Mononuclear cell (primary cell): ENCODE data around the gene NIPSNAP2. TPM values are rescaled to one million over a fixed set of nuclear protein-coding genes. Genes with fewer than 3 reads are reported as not detected.

Experiments used
- H3K27me3 ChIP-seq: 2 replicates; pipeline ENCODE4 v1.6.0; 2011; ENCODE audit warnings: low read length, control low read depth; ENCODE audit not compliant: insufficient read depth
- H3K4me1 ChIP-seq: 2 replicates; pipeline ENCODE4 v1.5.1; 2011; ENCODE audit warnings: mild to moderate bottlenecking, low read length, control low read depth; ENCODE audit not compliant: insufficient read depth
- H3K4me3 ChIP-seq: 2 replicates; pipeline ENCODE4 v1.5.1; 2011; ENCODE audit warnings: mild to moderate bottlenecking, low read length, moderate library complexity
- H3K9me3 ChIP-seq: 2 replicates; pipeline ENCODE4 v1.5.1; 2011; ENCODE audit warnings: low read depth, mild to moderate bottlenecking, control low read depth, low read length
- total RNA-seq: library from RNA; depleted of rRNA; stranded (reverse); fragments of >200 nt; gene quantifications from one replicate; pipeline ENCODE4 v1.2.3, GENCODE V29; 2012

Gene NIPSNAP2
- total RNA-seq, 1 donor: 67.2 TPM

DNA sequence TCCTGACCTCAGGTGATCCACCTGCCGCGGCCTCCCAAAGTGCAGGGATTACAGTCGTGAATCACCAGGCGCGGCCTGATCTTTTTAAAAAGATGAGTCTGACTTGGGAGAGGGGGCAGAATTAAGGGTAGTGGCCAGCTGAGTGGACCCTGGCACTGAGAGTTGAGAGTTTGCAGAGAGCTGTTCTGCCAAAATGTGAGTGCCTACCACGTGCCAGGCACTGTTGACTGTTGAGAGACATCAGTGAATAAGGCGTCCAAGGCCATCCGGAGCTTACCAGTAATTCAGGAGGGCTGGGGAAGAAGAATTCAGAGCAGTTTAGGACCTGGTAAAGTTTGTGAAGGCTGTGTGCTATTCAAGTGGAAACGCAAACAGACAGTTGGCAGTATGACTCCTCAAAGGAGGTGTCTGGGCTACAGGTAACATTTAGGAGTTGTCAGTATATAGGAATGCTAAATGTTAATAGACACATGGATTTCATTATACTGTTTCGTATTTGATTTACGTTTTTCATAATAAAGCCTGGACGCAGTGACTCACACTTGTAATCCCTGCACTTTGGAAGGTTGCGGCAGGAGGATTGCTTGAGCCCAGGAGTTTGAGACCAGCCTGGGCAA, 1.5 kb downstream of the NIPSNAP2 start:
- Histone ChIP-seq H3K27me3 (no peaks in the 10 kb centered on the region), H3K4me1 (peaks cover 25% of the 10 kb centered on the region), H3K9me3 (no peaks in the 10 kb centered on the region), H3K4me3 (no peak overlapping the region)

DNA sequence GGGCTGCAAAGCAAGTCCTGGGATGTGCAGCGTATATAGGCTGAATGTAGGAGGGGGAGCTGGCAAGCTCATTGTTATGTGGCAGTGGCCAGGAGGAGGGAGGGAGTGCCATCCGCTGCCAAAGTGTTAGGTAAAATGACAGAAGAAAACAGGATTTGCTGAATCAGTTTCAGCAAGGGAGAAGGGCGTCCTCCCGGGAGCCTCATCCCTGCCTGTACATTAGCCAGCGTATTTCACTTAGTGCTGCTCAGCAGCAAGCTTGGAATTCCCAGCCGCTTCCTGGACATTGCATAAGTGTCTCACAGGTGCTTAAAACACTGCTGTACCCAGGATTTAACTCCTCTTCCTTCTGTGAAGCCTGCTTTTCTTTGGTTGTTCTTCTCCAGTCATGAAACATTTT, 2.5 kb downstream of the NIPSNAP2 start:
- no peaks in the 10 kb centered on the region for H3K9me3 ChIP-seq
- H3K4me3 ChIP-seq: no peak overlapping the region
- H3K4me1 ChIP-seq: peaks cover 28% of the 10 kb centered on the region
- H3K27me3 ChIP-seq: no peaks in the 10 kb centered on the region

DNA sequence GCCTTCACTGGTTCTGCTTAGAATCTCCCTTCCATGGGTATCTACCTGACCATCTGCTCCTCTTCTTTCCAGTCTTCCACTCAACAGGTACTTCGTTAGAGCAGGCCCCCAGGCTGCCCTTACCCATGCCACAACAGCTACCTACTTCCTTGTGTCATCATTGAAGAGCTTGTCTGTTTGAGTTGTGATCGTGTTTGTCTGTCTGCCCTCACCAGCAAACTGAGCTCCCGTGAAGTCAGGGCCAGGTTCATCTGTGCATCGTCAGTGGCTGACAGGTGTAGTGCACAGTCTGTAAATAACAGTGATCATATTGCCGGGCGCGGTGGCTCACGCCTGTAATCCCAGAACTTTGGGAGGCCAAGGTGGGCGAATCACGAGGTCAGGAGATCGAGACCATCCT, 5.0 kb downstream of the NIPSNAP2 start:
- Histone ChIP-seq H3K27me3 (no peaks in the 10 kb centered on the region), H3K9me3 (no peaks in the 10 kb centered on the region), H3K4me1 (peaks cover 18% of the 10 kb centered on the region), H3K4me3 (no peak overlapping the region)

DNA sequence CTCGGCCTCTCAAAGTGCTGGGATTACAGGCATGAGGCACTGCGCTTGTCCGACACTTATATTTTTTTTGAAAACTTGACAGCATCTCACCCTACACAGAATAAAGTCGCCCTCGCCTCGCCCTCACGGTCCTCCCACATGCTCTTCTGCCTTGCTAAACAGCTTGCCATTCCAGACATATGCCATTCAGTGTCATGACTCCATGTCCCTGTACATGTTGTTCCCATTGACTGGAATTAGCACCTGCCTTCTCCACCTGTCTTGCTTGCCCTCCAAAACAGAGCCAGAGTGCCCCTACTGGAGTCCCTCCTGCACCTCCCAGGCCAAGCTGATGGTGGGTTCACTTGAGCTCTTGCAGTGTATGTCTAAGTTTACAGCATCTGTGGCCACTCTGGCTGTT, 6.2 kb downstream of the NIPSNAP2 start:
- Histone ChIP-seq H3K27me3 (no peaks in the 10 kb centered on the region), H3K9me3 (no peaks in the 10 kb centered on the region), H3K4me1 (peaks cover 10% of the 10 kb centered on the region), H3K4me3 (no peak overlapping the region)

DNA sequence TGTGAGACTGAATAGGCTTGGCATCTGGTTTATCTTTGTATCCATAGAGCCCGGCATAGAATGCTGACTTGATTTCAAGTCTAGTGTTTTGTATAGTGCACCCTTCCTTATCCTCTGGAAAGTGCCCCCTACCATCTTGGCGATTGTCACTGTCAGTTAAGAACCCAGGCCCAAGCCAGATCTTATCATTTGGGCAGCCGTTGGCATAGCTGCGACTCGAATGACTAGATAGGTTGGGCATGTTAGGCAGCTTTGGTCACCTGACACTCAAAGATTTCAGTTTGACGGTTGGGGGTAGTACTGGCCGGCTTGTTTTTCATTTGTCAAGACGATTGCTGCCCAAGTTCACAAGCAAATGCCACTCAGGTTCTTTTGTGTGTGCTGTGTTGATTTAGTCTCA, 6.6 kb downstream of the NIPSNAP2 start:
- Histone ChIP-seq H3K4me1 (peaks cover 6% of the 10 kb centered on the region), H3K4me3 (no peak overlapping the region), H3K9me3 (no peaks in the 10 kb centered on the region), H3K27me3 (no peaks in the 10 kb centered on the region)

DNA sequence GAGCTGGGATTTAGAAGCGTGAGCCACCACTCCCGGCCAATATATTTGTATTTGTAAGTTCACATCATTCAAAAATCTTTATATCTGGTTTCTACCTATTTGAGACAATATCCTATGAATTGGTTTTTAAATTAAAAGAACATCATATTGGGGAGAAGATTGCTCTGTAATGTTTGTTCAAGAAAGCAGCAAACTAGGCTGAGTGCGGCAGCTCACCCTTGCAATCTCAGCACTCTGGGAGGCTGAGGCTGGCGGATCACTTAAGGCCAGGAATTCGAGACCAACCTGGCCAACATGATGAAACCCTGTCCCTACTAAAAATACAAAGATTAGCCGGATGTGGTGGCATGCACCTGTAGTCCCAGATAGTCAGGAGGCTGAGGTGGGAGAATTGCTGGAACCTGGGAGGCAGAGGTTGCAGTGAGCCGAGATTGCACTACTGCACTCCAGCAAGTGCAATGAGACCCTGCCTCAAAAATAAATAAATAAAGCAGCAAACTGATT, 9.4 kb downstream of the NIPSNAP2 start:
- H3K9me3 ChIP-seq: no peaks in the 10 kb centered on the region
- H3K4me3 ChIP-seq: no peak overlapping the region
- no peaks in the 10 kb centered on the region for H3K27me3 ChIP-seq
- H3K4me1 ChIP-seq: peaks cover 3% of the 10 kb centered on the region

DNA sequence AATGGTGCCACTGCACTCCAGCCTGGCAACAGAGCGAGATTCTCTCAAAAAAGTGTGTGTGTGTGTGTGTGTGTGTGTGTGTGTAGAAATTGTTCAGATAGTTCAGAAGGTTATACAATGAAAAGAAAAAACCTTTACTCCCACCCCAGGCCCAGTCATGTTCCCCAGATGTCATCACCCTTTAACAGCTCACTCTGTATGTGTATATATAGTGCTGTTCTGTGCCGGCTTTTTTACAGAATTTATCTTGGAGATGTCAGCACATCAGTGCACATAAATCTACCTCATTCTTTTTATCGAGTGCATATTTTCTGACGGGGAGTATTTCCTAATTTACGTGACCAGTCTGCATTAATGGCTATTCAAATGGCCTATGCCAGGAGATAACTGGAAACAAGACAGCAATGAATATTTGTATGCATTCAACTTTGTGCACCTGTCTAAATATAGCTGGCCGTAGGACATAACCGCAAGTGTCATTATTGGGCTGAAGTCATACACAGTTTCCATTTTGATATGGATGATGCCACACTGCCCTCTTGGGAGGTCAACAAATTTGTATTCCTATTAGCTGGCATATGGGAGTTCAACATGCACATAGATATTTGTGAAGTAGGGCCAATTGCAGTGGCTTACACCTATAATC, 11.7 kb downstream of the NIPSNAP2 start:
- Histone ChIP-seq H3K27me3 (no peaks in the 10 kb centered on the region), H3K4me3 (no peak overlapping the region), H3K9me3 (no peaks in the 10 kb centered on the region), H3K4me1 (peaks cover 3% of the 10 kb centered on the region)

DNA sequence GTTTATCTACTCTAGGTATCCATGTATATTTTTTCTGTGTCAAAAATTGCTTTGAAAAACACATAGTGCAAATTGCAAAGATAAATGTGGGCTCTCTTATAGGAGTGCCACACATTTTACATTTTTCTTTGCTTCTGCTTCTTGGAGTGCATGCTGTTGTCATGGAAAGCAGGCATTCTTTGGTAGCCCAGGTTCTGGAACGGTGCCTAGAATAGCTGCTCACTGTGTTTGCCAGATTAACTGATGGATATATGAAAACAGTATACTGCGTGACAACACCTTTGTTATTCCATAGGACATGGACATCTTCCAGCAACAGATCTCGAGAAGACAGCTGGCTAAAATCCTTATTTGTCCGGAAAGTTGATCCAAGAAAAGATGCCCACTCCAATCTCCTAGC, 13.4 kb downstream of the NIPSNAP2 start:
- Histone ChIP-seq H3K4me1 (no peaks in the 10 kb centered on the region), H3K9me3 (no peaks in the 10 kb centered on the region), H3K4me3 (no peak overlapping the region), H3K27me3 (no peaks in the 10 kb centered on the region)

DNA sequence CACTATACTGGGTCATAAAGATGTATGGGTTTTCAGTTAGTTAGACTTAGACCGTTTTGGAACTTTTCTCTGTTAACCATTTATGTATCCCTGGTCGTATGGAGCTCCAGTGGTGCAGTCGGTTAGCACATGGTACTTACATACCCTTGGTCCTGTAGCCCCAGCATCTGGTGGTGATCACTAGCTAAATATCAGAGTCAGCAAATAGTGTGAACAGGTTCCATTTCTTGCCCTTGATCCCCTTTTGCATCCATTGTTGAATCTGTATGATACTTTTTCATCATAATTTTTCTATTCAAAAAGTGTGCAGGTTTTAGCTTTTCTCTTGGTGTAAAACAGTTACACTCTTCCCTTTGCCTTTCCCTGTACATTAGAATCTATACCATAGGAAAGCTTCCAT, 15.9 kb downstream of the NIPSNAP2 start:
- no peaks in the 10 kb centered on the region for H3K27me3 ChIP-seq
- no peaks in the 10 kb centered on the region for H3K4me1 ChIP-seq
- H3K4me3 ChIP-seq: no peak overlapping the region

DNA sequence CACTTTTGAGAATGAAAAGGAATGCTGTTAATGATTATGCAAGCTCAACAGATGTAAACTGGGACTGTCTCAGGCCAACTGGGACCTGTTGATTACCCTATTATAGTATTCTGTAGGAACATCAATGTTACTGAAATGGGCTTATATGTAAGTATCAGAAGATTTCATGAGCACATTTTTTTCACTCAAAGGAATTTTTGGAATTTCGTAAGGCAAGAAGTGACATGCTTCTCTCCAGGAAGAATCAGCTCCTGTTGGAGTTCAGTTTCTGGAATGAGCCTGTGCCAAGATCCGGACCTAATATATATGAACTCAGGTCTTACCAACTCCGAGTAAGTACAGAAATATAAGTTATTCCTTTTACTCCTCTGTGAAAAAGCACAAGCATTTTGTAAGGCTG, 19.2 kb downstream of the NIPSNAP2 start:
- Histone ChIP-seq H3K4me1 (no peaks in the 10 kb centered on the region), H3K4me3 (no peak overlapping the region), H3K9me3 (no peaks in the 10 kb centered on the region), H3K27me3 (no peaks in the 10 kb centered on the region)

More for the DNA sequence above, 15.9 kb downstream of the NIPSNAP2 start:
- H3K9me3 ChIP-seq: no peaks in the 10 kb centered on the region

DNA sequence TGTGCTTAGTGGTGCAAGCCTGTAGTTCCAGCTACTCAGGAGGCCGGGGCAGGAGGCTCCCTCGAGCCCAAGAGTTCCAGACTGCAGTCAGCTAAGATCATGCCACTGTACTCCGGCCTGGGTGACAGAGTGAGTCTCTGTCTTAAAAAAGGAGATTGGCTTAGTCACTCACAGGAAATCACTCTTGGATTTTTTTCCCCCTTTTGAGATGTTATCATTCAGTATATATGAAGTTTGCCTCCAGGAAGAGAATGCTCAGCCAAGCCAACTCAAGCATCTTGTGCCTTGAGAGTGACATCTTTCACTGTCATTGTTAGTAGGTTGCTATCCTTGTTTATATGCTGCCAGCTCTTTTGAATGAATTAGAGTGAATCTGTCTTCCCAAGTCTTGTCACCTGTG, 28.0 kb downstream of the NIPSNAP2 start:
- Histone ChIP-seq H3K4me3 (no peak overlapping the region), H3K9me3 (no peaks in the 10 kb centered on the region), H3K27me3 (no peaks in the 10 kb centered on the region), H3K4me1 (no peaks in the 10 kb centered on the region)

DNA sequence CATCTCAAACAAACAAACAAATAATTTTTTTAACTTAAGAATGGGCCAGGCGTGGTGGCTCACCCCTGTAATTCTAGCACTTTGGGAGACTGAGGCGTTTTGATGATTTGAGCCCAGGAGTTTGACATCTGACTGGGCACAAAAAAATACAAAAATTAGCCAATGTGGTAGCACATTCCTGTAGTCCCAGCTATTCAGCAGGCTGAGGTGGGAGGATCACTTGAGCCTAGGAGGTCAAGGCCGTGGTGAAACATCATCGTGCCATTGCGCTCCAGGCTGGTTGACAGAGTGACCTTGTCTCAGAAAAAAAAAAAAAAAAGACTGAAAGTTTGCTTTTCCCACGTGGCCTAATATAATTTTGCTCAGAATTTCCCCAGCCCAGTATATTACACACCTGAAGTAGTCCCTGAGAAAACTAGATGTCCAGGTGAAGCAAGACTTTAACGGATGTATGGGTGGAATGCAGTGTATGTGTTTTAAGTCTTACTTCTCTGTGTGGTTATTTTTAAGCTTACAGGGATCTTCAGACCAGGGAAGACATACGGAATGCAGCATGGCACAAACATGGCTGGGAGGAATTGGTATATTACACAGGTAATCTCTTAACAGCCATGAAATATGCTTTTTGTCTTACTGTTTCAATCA, 32.6 kb downstream of the NIPSNAP2 start:
- Histone ChIP-seq H3K9me3 (no peaks in the 10 kb centered on the region), H3K4me1 (no peaks in the 10 kb centered on the region), H3K27me3 (no peaks in the 10 kb centered on the region)

DNA sequence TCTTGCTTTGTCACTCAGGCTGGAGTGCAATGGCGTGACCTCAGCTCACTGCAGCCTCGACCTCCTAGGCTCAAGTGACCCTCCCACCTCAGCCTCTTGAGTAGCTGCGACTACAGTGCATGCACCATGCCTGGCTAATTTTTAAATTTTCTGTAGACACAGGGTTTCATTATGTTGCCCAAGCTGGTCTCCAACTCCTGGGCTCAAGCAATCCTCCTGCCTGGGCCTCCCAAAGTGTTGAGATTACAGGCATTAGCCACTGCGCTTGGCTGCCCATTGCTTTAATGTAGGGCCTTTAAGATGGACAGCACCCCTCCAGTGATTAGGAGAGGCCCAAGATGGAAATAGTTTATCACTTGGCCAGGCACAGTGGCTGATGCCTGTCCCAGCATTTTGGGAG, 39.4 kb downstream of the NIPSNAP2 start:
- Histone ChIP-seq H3K9me3 (no peaks in the 10 kb centered on the region), H3K27me3 (no peaks in the 10 kb centered on the region), H3K4me3 (no peak overlapping the region), H3K4me1 (no peaks in the 10 kb centered on the region)

More for the DNA sequence above, 32.6 kb downstream of the NIPSNAP2 start:
- no peak overlapping the region for H3K4me3 ChIP-seq

DNA sequence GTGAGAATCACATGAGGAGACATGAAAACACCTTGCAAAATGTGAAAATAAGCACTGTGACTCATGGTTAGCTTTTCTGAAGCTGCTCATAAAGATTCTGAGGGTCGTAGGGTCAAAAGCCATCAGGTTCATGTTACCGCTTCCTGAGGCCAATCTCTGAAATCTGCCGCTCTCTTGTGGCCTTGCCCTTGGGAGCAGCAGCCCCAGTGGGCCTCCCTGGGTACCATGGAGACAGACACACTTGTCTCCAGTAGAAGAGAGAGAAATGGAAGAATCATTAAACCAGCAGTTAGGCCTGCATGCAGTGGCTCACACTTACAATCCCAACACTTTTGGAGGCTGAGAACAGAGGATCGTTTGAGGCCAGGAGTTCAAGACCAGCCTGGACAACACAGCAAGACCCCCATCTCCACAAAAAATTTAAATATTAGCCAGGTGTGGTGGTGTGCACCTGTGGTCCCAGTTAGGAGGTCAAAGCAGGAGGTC, 42.8 kb downstream of the NIPSNAP2 start:
- H3K9me3 ChIP-seq: no peaks in the 10 kb centered on the region
- no peak overlapping the region for H3K4me3 ChIP-seq
- H3K27me3 ChIP-seq: no peaks in the 10 kb centered on the region
- H3K4me1 ChIP-seq: no peaks in the 10 kb centered on the region

DNA sequence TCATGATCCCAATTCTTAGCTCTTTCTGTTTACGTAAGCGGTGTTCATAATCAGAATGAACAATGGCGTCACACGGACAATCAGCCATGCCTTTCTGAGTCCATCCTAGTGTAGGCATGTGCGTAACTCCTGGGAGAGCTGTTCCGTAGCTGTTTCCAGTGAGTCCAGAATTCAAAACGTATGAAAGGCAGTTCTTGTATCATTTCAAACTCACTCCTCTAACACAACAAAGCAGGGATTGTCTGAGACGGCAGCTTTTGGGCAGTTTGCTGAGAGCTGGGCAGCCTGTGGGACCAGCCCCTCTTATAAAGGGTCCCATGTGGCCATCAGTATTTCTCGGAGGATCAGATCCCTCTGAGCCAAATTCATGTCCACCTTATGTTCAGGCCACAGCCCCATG, 43.5 kb downstream of the NIPSNAP2 start:
- Histone ChIP-seq H3K27me3 (no peaks in the 10 kb centered on the region), H3K4me1 (no peaks in the 10 kb centered on the region), H3K9me3 (no peaks in the 10 kb centered on the region), H3K4me3 (no peak overlapping the region)
